GM12875 (cell line): Measurements from ENCODE around the gene PTS.
"Not testable (repeated sequence)": the region's sequence is repeated elsewhere in the genome, so short reads cannot be mapped to it uniquely, and the experiment has no call there.

ENCODE experiments used
- H3K4me3 ChIP-seq: one replicate; pipeline ENCODE4 v1.5.1; 2011; ENCODE audit warnings: low read depth, low read length, control low read depth
- CTCF ChIP-seq: IDR thresholded peaks from 2 replicates; pipeline ENCODE4 v1.5.1; 2011; ENCODE audit warnings: low read depth, mild to moderate bottlenecking, control low read depth, inconsistent platforms, low read length, moderate library complexity, borderline replicate concordance; ENCODE audit not compliant: insufficient read depth

The PTS gene

GRCh38 chr11:112186304-112186703 is 39.9 kb upstream of the PTS start:
- no peak for TF ChIP-seq CTCF
- no peak overlapping the region for H3K4me3 ChIP-seq

- H3K4me3 ChIP-seq, result not testable (repeated sequence)
Observed at GRCh38 chr11:112195113-112195512, 31.1 kb upstream of the PTS start.

- no peak overlapping the region for H3K4me3 ChIP-seq
- TF ChIP-seq CTCF, result no peak
Observed at GRCh38 chr11:112195951-112196351, 30.3 kb upstream of the PTS start.

- no peak overlapping the region for H3K4me3 ChIP-seq
- no peak for TF ChIP-seq CTCF
Observed at GRCh38 chr11:112196519-112197087, 29.6 kb upstream of the PTS start.

GRCh38 chr11:112199101-112199500 is 27.1 kb upstream of the PTS start:
- H3K4me3 ChIP-seq, result not testable (repeated sequence)

- TF ChIP-seq CTCF, result no peak
- H3K4me3 ChIP-seq, result no peak overlapping the region
Observed at GRCh38 chr11:112200252-112200651, 26.0 kb upstream of the PTS start.

GRCh38 chr11:112206071-112206470 is 20.2 kb upstream of the PTS start:
- no peak overlapping the region for H3K4me3 ChIP-seq
- no peak for TF ChIP-seq CTCF

GRCh38 chr11:112210890-112211289 is 15.3 kb upstream of the PTS start:
- no peak overlapping the region for H3K4me3 ChIP-seq
- no peak for TF ChIP-seq CTCF

GRCh38 chr11:112211536-112211935 is 14.7 kb upstream of the PTS start:
- TF ChIP-seq CTCF, result no peak
- no peak overlapping the region for H3K4me3 ChIP-seq
